Kidney epithelial cell (primary cell): ENCODE results near the gene PRDX1. TPM values are rescaled to one million over a fixed set of nuclear protein-coding genes. Genes with fewer than 3 reads are reported as not detected.
"Not testable (repeated sequence)": the region's sequence is repeated elsewhere in the genome, so short reads cannot be mapped to it uniquely, and the experiment has no call there.

Experiments used
- DNase-seq: peaks from one replicate; pipeline ENCODE4 v3.0.0-alpha.2; 2010; ENCODE audit warnings: low read depth
- H3K27me3 ChIP-seq: 2 replicates; pipeline ENCODE4 v1.6.0; 2011; ENCODE audit warnings: low read length; ENCODE audit not compliant: control insufficient read depth, insufficient read depth
- H3K36me3 ChIP-seq: 2 replicates; pipeline ENCODE4 v1.5.1; 2011; ENCODE audit warnings: low read length; ENCODE audit not compliant: control insufficient read depth, insufficient read depth
- H3K4me3 ChIP-seq: 2 replicates; pipeline ENCODE4 v1.5.1; 2011; ENCODE audit warnings: low read depth, mild to moderate bottlenecking, control low read depth, low read length
- total RNA-seq: library from RNA; depleted of rRNA; stranded (reverse); fragments of >200 nt; gene quantifications from 2 replicates; pipeline ENCODE4 v1.2.3, GENCODE V29; 2015
- TF ChIP-seq, protein P1 (sequence below): IDR thresholded peaks from 2 replicates; pipeline ENCODE4 v1.5.1; 2011; ENCODE audit warnings: mild to moderate bottlenecking, moderate library complexity, low read length, control low read depth, inconsistent platforms; ENCODE audit not compliant: insufficient read depth, poor library complexity, severe bottlenecking

Gene PRDX1
- total RNA-seq, 1 donor from 2014 or later: 298 TPM

DNA sequence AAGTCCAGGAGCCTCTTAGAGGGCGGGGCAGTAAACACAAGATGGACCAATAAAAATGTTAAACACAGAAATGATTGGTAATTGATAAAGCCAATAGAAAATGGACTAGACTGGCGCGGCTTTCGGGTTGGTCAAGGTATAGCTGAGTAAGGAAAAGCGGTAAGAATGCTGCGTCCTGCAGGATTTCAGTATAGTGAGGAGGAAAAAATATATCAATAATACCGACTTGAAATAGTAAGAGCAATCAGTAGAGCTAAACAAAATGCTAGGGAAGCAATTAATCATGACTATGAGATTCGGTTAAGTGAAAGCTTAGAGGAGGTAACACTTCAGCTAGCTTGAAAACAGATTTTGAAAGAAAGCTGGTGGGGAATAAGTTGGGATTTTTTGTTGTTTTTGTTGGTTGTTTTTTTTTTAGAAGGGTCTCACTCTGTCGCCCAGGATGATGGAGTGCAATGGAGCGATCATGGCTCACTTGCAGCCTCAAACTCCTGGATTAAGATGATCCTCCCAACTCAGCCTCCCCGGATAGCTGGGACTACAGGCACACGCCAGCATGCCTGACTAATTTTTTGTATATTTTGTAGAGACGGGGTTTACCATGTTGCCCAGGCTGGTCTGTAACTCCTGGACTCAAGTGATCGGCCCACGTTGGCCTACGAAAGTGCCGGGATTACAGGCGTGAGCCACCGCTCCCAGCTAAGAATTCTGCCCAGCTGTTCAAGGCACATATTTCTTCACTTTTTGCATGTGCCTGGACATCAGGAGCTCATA, 30.0 kb downstream of the PRDX1 start:
- Histone ChIP-seq H3K36me3 (no peaks in the 10 kb centered on the region), H3K27me3 (no peaks in the 10 kb centered on the region), H3K4me3 (peak overlapping the region; percentile 18)
- TF ChIP-seq, protein P1, sequence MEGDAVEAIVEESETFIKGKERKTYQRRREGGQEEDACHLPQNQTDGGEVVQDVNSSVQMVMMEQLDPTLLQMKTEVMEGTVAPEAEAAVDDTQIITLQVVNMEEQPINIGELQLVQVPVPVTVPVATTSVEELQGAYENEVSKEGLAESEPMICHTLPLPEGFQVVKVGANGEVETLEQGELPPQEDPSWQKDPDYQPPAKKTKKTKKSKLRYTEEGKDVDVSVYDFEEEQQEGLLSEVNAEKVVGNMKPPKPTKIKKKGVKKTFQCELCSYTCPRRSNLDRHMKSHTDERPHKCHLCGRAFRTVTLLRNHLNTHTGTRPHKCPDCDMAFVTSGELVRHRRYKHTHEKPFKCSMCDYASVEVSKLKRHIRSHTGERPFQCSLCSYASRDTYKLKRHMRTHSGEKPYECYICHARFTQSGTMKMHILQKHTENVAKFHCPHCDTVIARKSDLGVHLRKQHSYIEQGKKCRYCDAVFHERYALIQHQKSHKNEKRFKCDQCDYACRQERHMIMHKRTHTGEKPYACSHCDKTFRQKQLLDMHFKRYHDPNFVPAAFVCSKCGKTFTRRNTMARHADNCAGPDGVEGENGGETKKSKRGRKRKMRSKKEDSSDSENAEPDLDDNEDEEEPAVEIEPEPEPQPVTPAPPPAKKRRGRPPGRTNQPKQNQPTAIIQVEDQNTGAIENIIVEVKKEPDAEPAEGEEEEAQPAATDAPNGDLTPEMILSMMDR: no peak
- no peak for DNase-seq

DNA sequence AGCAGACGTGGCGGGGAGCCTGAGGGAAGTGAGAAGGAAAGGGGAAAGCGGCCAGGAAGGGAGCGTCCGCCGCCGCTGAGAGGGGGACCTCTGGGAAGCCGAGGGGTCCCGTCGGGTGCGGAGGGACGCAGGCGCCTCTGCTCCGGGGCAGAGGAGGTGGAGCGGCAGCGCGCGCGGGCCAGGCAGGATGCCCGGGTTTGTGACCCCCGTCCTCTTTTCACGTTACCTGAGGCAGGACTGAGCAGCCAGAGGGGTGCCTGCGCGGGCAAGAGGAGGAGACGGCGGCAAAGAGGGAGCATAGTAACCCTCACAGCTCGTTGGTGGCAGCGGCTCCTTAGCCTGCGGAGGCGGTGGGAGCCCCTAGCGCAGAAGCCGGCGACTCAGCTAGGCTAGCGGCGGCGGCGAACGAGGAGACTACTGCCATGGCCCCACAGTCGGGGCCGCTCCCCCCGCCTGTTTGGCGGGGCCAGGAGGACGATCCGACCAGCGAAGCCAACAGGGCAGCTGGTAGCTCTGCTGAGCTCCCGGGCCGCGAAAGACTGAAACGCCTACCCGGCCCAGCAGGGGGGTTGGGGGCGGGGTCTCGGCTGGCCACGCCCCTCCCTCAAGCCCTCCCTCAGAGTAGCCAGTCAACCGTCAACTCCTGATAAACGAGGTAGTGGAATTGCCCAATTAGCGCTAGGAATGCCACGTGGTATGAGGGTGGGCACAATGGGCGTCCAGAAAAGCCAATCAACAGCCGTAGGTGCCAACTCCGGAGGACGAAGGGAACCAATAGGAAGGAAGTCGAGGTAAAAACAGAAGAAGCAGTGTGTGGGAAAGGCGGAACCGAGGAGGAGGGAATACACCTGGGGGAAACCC, 30.8 kb downstream of the PRDX1 start, which contains the start of gene TESK2:
Gene TESK2, minus strand, starts transcription at position 538 of the 861 bp plus-strand sequence. CDS start 33,378 bp downstream, outside the sequence.
- TF ChIP-seq, protein P1: no peak
- Histone ChIP-seq H3K36me3 (no peaks in the 10 kb centered on the region), H3K4me3 (peak within 1 kb of the TSS; percentile 59), H3K27me3 (no peaks in the 10 kb centered on the region)
- peak; percentile 99 for DNase-seq

DNA sequence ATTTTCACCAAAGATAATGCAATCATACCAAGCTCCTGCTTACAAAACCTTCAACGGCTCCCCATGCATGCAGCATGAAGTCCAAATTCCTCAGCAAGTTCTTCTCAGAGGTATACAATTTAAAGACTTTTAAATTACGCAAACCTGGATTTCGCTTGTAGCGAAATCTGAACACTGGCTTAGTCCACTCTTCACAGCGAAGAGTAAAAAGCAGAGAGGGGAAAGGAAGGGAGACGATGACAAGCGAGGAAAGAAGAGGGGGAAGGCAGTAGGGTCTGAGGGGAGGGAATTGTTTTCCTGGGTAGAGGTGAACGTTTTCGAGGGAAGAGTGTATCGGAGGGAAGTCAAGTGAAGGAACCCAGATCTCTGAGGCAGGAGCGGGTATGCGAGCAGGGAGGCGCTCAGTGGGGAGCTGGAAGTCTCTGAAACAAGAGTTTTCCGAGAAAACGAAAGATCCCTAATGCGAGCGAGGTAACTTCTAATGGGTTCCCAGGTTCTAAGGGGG, 31.5 kb downstream of the PRDX1 start:
- TF ChIP-seq, protein P1: no peak

DNA sequence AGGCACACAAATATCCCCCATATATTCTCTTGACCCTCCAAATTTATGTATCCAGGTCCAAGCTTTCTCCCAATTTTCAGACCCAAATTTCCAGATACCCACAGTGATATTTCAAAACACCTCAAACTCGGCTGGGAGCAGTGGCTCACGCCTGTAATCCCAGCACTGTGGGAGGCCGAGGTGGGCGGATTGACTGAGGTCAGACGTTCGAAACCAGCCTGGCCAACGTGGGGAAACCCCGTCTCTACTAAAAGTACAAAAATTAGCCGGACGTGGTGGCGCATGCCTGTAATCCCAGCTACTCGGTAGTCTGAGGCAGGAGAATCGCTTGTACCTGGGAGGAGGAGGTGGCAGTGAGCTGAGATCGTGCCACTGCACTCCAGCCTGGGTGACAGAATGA, 32.3 kb downstream of the PRDX1 start:
- not testable (repeated sequence) for DNase-seq, H3K36me3 ChIP-seq, H3K4me3 ChIP-seq, H3K27me3 ChIP-seq

More for the DNA sequence above, 31.5 kb downstream of the PRDX1 start:
- DNase-seq: no peak
- peak overlapping the region; percentile 59 for H3K4me3 ChIP-seq
- H3K36me3 ChIP-seq: no peaks in the 10 kb centered on the region
- no peaks in the 10 kb centered on the region for H3K27me3 ChIP-seq

DNA sequence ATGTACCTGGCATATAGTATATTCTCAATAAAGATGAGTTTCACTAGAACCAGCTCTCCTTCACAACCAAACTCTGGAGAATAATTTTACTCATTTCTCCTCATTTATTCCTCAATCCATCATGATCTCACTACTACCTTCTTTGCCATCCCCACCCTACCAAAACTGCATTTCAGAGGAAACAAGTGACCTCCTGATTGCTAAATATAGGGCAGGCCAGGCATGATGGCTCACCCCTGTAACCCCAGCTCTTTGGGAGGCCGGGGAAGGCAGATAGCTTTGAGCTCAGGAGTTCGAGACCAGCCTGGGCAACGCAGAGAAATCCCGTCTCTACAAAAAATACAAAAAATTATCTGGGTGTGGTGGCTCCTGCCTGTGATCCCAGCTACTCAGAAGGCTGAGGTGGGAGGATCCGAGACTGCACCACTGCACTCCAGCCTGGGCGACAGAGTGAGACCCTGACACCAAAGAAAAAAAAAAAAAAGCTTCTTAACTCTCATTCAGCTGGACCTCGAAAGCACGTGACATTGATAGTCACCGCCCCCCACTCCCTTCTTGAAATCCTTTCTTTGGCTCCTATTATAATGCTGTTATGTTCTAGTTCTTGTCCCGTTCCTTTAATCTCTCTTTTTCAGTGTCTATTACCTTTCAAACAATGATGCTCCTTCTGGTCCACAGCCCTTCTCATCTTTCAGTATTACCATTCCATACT, 32.9 kb downstream of the PRDX1 start:
- no peak for DNase-seq
- TF ChIP-seq, protein P1: no peak
- H3K36me3 ChIP-seq: no peaks in the 10 kb centered on the region
- H3K27me3 ChIP-seq: no peaks in the 10 kb centered on the region
- H3K4me3 ChIP-seq: no peak overlapping the region
